Endothelial cell of umbilical vein (primary cell): ENCODE data around the gene TMEM181.

Experiments
- CTCF ChIP-seq, 2 donors: IDR thresholded peaks; 1 replicate in 1 of 2; 2 replicates in 1 of 2; pipeline ENCODE4 v1.5.1; 2011; ENCODE audit warnings: low read length in 2 of 2, mild to moderate bottlenecking in 2 of 2, moderate library complexity in 2 of 2, control low read depth in 1 of 2, inconsistent platforms in 1 of 2, low read depth in 1 of 2; ENCODE audit not compliant: insufficient read depth in 1 of 2; ENCODE audit errors: extremely low read depth in 1 of 2
- EZH2 ChIP-seq: IDR thresholded peaks from 2 replicates; pipeline ENCODE4 v1.6.1; 2012; ENCODE audit warnings: borderline replicate concordance, low read depth, mild to moderate bottlenecking, moderate library complexity, low read length, inconsistent platforms; ENCODE audit not compliant: severe bottlenecking
- FOS ChIP-seq: IDR thresholded peaks from 2 replicates; pipeline ENCODE4 v1.6.1; 2011; ENCODE audit warnings: mild to moderate bottlenecking, low read length, moderate library complexity, borderline replicate concordance; ENCODE audit not compliant: insufficient read depth
- MYC ChIP-seq: IDR thresholded peaks from one replicate; pipeline ENCODE4 v1.6.1; 2011; ENCODE audit warnings: mild to moderate bottlenecking, low read depth, low read length
- POLR2A ChIP-seq: IDR thresholded peaks from 2 replicates; pipeline ENCODE4 v1.6.1; 2012; ENCODE audit warnings: low read depth, mild to moderate bottlenecking, control low read depth, low read length
- POLR2AphosphoS5 ChIP-seq: IDR thresholded peaks from 2 replicates; pipeline ENCODE4 v1.6.1; 2012; ENCODE audit warnings: low read depth, mild to moderate bottlenecking, control low read depth, low read length, moderate library complexity; ENCODE audit not compliant: insufficient read depth

- TF ChIP-seq CTCF (IDR thresholded peaks at IDR 0.05; ENCODE audit: extremely low read depth in 1 of 2, insufficient read depth in 1 of 2, low read depth in 1 of 2, low read length in 2 of 2), result no peak
- no peak for TF ChIP-seq EZH2
- TF ChIP-seq POLR2A, result no peak
- no peak for TF ChIP-seq FOS
- TF ChIP-seq POLR2AphosphoS5, result no peak
- TF ChIP-seq MYC, result no peak
Measured at GRCh38 chr6:158554611-158555361, 5.1 kb upstream of the TMEM181 start.
